Activated CD4-positive, CD25-positive, alpha-beta regulatory T cell treated with anti-CD3 and anti-CD28 coated beads, Interleukin-2, amount 50 U/mL, for 72 hours (primary cell): Measurements from ENCODE around the gene BLVRB.
"Not testable (repeated sequence)": the region's sequence is repeated elsewhere in the genome, so short reads cannot be mapped to it uniquely, and the experiment has no call there.

Experiments
- DNase-seq: peaks from one replicate; pipeline ENCODE4 v3.0.0; 2021

BLVRB gene

GRCh38 chr19:40446263-40446784, 19.2 kb downstream of the BLVRB start:
- DNase-seq, result no peak

- no peak for DNase-seq
These were observed 19.7 kb downstream of the BLVRB start for GRCh38 chr19:40445780-40446262.

GRCh38 chr19:40444825-40445312, 20.7 kb downstream of the BLVRB start:
- no peak for DNase-seq

GRCh38 chr19:40444000-40444824, 21.3 kb downstream of the BLVRB start, which contains the start of gene SERTAD3:
Gene SERTAD3, minus strand, starts transcription at chr19:40444335. Its CDS starts 2,255 bp downstream, at chr19:40442080.
- peak; percentile 99 for DNase-seq

- peak; percentile 96 for DNase-seq
These were observed 22.2 kb downstream of the BLVRB start for GRCh38 chr19:40443131-40443999.

- DNase-seq, result no peak
These were observed 23.0 kb downstream of the BLVRB start for GRCh38 chr19:40442328-40443130.

GRCh38 chr19:40441719-40442253, 23.8 kb downstream of the BLVRB start:
- DNase-seq, result no peak

GRCh38 chr19:40438284-40438683, 27.3 kb downstream of the BLVRB start:
- DNase-seq, result no peak

GRCh38 chr19:40433391-40434216, 31.9 kb downstream of the BLVRB start:
- DNase-seq, result peak; percentile 64

- not testable (repeated sequence) for DNase-seq
These were observed 32.8 kb downstream of the BLVRB start for GRCh38 chr19:40432760-40433159.

- DNase-seq, result no peak
These were observed 33.8 kb downstream of the BLVRB start for GRCh38 chr19:40431698-40432097.

GRCh38 chr19:40430242-40430641, 35.3 kb downstream of the BLVRB start:
- DNase-seq, result not testable (repeated sequence)

- DNase-seq, result not testable (repeated sequence)
These were observed 37.3 kb downstream of the BLVRB start for GRCh38 chr19:40428197-40428596.

- DNase-seq, result peak; percentile 100
These were observed 39.9 kb downstream of the BLVRB start, which contains the start of gene SERTAD1 for GRCh38 chr19:40425450-40426287. Gene SERTAD1, minus strand, starts transcription at chr19:40425992. Its CDS starts 2,446 bp downstream, at chr19:40423546.

- no peak for DNase-seq
These were observed 40.7 kb downstream of the BLVRB start for GRCh38 chr19:40424637-40425449.

GRCh38 chr19:40423938-40424337, 41.6 kb downstream of the BLVRB start:
- no peak for DNase-seq

GRCh38 chr19:40422748-40423566, 42.6 kb downstream of the BLVRB start:
- no peak for DNase-seq
